Renal cortex interstitium (tissue), 15 donors: ENCODE measurements around the gene USP17L19. TPM values are rescaled to one million over a fixed set of nuclear protein-coding genes. Genes with fewer than 3 reads are reported as not detected.
"Not testable (repeated sequence)": the region's sequence is repeated elsewhere in the genome, so short reads cannot be mapped to it uniquely, and the experiment has no call there.

ENCODE experiments used
- DNase-seq, 11 donors: peaks; one replicate each; pipeline ENCODE4 v3.0.0-alpha.2; 2013; ENCODE audit warnings: low read depth in 9 of 11, low spot score in 4 of 11; ENCODE audit errors: extremely low read depth in 1 of 11
- long read RNA-seq, 16 experiments: transcript quantifications; one replicate each; lab custom pipeline, GENCODE V29; 2026
- polyA plus RNA-seq, 3 donors: library from polyadenylated mRNA; unstranded; fragments of 120-200 nt; gene quantifications; one replicate each; pipeline ENCODE4 v1.2.1, GENCODE V29; 2013; ENCODE audit not compliant: insufficient read length in 3 of 3

Gene USP17L19, protein sequence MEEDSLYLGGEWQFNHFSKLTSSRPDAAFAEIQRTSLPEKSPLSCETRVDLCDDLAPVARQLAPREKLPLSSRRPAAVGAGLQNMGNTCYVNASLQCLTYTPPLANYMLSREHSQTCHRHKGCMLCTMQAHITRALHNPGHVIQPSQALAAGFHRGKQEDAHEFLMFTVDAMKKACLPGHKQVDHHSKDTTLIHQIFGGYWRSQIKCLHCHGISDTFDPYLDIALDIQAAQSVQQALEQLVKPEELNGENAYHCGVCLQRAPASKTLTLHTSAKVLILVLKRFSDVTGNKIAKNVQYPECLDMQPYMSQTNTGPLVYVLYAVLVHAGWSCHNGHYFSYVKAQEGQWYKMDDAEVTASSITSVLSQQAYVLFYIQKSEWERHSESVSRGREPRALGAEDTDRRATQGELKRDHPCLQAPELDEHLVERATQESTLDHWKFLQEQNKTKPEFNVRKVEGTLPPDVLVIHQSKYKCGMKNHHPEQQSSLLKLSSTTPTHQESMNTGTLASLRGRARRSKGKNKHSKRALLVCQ
- polyA plus RNA-seq: not detected
- long read RNA-seq, donor 1: 0 reads
- long read RNA-seq, donor 2: 0 reads
- long read RNA-seq, donor 3: 0 reads
- long read RNA-seq, donor 4: 0 reads
- long read RNA-seq, donor 5: 0 reads
- long read RNA-seq, donor 6: 0 reads
- long read RNA-seq, donor 7: 0 reads
- long read RNA-seq, donor 8: 0 reads
- long read RNA-seq, donor 9: 0 reads
- long read RNA-seq, donor 10: 0 reads
- long read RNA-seq, donor 11: 0 reads
- long read RNA-seq, donor 12: 0 reads
- long read RNA-seq, donor 13: 0 reads
- long read RNA-seq, donor 14: 0 reads
- long read RNA-seq, donor 15: 0 reads
- long read RNA-seq, donor 16: 0 reads

DNA sequence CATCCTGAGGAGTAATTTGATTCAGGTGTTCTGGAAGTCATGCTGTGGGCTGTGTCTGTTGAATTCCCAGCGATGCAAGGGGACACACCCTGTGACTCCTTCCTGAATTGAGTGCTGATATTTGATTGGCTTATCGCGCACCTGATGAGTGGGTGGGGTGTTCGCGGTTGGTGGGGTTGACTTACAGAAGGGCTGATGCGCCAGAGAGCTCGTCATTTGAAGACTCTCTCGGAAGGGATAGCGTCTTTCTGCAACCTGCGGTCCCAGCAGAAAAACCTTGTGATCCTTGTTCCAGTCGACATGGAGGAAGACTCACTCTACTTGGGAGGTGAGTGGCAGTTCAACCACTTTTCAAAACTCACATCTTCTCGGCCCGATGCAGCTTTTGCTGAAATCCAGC is at the start of gene USP17L19:
Gene USP17L19 (plus strand): TSS at position 301 of the 400 bp plus-strand sequence. CDS start 0 bp downstream, at position 301.
- DNase-seq: not testable (repeated sequence)

DNA sequence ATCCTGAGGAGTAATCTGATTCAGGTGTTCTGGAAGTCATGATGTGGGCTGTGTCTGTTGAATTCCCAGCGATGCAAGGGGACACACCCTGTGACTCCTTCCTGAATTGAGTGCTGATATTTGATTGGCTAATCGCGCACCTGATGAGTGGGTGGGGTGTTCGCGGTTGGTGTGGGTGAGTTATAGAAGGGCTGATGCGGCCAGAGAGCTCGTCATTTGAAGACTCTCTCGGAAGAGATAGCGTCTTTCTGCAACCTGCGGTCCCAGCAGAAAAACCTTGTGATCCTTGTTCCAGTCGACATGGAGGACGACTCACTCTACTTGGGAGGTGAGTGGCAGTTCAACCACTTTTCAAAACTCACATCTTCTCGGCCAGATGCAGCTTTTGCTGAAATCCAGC is 42.8 kb upstream of the USP17L19 start, which contains the start of gene USP17L10:
Gene USP17L10 (plus strand): TSS at position 301 of the 400 bp plus-strand sequence. CDS start 0 bp downstream, at position 301.
- not testable (repeated sequence) for DNase-seq

DNA sequence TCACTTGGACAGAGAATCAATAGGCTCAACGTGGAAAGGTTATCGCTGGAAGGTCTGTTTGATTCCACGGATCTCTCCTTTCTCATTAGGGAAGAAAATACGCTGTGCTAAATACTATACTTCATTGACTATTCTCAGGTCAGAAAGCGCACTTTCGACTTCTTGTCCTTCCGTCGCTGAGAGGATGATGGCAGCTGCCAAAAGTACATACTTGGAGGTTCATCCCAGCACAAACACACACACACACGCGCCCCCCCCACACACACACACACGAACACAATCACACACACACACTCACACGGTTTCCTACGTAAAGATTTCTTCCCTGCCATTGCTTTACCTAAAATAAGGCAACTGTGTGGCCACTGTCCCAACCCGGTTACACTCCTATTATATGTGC is 38.5 kb upstream of the USP17L19 start:
- DNase-seq: not testable (repeated sequence)

DNA sequence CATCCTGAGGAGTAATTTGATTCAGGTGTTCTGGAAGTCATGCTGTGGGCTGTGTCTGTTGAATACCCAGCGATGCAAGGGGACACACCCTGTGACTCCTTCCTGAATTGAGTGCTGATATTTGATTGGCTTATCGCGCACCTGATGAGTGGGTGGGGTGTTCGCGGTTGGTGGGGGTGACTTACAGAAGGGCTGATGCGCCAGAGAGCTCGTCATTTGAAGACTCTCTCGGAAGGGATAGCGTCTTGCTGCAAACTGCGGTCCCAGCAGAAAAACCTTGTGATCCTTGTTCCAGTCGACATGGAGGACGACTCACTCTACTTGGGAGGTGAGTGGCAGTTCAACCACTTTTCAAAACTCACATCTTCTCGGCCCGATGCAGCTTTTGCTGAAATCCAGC is 38.1 kb upstream of the USP17L19 start, which contains the start of gene USP17L11:
Gene USP17L11 (plus strand): TSS at position 301 of the 400 bp plus-strand sequence. CDS start 0 bp downstream, at position 301.
- DNase-seq: not testable (repeated sequence)

DNA sequence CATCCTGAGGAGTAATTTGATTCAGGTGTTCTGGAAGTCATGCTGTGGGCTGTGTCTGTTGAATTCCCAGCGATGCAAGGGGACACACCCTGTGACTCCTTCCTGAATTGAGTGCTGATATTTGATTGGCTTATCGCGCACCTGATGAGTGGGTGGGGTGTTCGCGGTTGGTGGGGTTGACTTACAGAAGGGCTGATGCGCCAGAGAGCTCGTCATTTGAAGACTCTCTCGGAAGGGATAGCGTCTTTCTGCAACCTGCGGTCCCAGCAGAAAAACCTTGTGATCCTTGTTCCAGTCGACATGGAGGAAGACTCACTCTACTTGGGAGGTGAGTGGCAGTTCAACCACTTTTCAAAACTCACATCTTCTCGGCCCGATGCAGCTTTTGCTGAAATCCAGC is 33.3 kb upstream of the USP17L19 start, which contains the start of gene USP17L12:
Gene USP17L12 (plus strand): TSS at position 301 of the 400 bp plus-strand sequence. CDS start 0 bp downstream, at position 301.
- not testable (repeated sequence) for DNase-seq

DNA sequence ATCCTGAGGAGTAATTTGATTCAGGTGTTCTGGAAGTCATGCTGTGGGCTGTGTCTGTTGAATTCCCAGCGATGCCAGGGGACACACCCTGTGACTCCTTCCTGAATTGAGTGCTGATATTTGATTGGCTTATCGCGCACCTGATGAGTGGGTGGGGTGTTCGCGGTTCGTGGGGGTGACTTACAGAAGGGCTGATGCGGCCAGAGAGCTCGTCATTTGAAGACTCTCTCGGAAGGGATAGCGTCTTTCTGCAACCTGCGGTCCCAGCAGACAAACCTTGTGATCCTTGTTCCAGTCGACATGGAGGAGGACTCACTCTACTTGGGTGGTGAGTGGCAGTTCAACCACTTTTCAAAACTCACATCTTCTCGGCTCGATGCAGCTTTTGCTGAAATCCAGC is 28.6 kb upstream of the USP17L19 start, which contains the start of gene USP17L13:
Gene USP17L13 (plus strand): TSS at position 301 of the 400 bp plus-strand sequence. CDS start 0 bp downstream, at position 301.
- DNase-seq: not testable (repeated sequence)

DNA sequence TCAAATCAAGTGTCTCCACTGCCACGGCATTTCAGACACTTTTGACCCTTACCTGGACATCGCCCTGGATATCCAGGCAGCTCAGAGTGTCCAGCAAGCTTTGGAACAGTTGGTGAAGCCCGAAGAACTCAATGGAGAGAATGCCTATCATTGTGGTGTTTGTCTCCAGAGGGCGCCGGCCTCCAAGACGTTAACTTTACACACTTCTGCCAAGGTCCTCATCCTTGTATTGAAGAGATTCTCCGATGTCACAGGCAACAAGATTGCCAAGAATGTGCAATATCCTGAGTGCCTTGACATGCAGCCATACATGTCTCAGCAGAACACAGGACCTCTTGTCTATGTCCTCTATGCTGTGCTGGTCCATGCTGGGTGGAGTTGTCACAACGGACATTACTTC is 22.9 kb upstream of the USP17L19 start:
- not testable (repeated sequence) for DNase-seq

DNA sequence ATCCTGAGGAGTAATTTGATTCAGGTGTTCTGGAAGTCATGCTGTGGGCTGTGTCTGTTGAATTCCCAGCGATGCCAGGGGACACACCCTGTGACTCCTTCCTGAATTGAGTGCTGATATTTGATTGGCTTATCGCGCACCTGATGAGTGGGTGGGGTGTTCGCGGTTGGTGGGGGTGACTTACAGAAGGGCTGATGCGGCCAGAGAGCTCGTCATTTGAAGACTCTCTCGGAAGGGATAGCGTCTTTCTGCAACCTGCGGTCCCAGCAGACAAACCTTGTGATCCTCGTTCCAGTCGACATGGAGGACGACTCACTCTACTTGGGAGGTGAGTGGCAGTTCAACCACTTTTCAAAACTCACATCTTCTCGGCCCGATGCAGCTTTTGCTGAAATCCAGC is 19.1 kb upstream of the USP17L19 start, which contains the start of gene USP17L15:
Gene USP17L15 (plus strand): TSS at position 301 of the 400 bp plus-strand sequence. CDS start 0 bp downstream, at position 301.
- not testable (repeated sequence) for DNase-seq

DNA sequence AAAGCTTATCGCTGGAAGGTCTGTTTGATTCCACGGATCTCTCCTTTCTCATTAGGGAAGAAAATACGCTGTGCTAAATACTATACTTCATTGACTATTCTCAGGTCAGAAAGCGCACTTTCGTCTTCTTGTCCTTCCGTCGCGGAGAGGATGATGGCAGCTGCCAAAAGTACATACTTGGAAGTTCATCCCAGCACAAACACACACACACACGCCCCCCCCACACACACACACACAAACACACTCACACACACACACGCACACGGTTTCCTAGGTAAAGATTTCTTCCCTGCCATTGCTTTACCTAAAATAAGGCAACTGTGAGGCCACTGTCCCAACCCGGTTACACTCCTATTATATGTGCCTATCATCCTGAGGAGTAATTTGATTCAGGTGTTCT is 14.7 kb upstream of the USP17L19 start:
- DNase-seq: not testable (repeated sequence)

DNA sequence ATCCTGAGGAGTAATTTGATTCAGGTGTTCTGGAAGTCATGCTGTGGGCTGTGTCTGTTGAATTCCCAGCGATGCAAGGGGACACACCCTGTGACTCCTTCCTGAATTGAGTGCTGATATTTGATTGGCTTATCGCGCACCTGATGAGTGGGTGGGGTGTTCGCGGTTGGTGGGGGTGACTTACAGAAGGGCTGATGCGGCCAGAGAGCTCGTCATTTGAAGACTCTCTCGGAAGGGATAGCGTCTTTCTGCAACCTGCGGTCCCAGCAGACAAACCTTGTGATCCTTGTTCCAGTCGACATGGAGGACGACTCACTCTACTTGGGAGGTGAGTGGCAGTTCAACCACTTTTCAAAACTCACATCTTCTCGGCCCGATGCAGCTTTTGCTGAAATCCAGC is 9.6 kb upstream of the USP17L19 start, which contains the start of gene USP17L17:
Gene USP17L17 (plus strand): TSS at position 301 of the 400 bp plus-strand sequence. CDS start 0 bp downstream, at position 301.
- DNase-seq: not testable (repeated sequence)

DNA sequence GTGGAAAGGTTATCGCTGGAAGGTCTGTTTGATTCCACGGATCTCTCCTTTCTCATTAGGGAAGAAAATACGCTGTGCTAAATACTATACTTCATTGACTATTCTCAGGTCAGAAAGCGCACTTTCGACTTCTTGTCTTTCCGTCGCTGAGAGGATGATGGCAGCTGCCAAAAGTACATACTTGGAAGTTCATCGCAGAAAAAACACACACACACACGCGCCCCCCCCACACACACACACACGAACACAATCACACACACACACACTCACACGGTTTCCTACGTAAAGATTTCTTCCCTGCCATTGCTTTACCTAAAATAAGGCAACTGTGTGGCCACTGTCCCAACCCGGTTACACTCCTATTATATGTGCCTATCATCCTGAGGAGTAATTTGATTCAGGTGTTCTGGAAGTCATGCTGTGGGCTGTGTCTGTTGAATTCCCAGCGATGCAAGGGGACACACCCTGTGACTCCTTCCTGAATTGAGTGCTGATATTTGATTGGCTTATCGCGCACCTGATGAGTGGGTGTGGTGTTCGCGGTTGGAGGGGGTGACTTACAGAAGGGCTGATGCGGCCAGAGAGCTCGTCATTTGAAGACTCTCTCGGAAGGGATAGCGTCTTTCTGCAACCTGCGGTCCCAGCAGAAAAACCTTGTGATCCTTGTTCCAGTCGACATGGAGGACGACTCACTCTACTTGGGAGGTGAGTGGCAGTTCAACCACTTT is 5.1 kb upstream of the USP17L19 start, which contains the start of gene USP17L18:
Gene USP17L18 (plus strand): TSS at position 678 of the 728 bp plus-strand sequence. CDS start 0 bp downstream, at position 678.
- not testable (repeated sequence) for DNase-seq

DNA sequence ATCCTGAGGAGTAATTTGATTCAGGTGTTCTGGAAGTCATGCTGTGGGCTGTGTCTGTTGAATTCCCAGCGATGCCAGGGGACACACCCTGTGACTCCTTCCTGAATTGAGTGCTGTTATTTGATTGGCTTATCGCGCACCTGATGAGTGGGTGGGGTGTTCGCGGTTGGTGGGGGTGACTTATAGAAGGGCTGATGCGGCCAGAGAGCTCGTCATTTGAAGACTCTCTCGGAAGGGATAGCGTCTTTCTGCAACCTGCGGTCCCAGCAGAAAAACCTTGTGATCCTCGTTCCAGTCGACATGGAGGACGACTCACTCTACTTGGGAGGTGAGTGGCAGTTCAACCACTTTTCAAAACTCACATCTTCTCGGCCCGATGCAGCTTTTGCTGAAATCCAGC is 4.6 kb downstream of the USP17L19 start, which contains the start of gene USP17L20:
Gene USP17L20 (plus strand): TSS at position 301 of the 400 bp plus-strand sequence. CDS start 0 bp downstream, at position 301.
- DNase-seq: not testable (repeated sequence)

DNA sequence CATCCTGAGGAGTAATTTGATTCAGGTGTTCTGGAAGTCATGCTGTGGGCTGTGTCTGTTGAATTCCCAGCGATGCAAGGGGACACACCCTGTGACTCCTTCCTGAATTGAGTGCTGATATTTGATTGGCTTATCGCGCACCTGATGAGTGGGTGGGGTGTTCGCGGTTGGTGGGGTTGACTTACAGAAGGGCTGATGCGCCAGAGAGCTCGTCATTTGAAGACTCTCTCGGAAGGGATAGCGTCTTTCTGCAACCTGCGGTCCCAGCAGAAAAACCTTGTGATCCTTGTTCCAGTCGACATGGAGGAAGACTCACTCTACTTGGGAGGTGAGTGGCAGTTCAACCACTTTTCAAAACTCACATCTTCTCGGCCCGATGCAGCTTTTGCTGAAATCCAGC is 9.4 kb downstream of the USP17L19 start, which contains the start of gene USP17L21:
Gene USP17L21 (plus strand): TSS at position 301 of the 400 bp plus-strand sequence. CDS start 0 bp downstream, at position 301.
- DNase-seq: not testable (repeated sequence)

DNA sequence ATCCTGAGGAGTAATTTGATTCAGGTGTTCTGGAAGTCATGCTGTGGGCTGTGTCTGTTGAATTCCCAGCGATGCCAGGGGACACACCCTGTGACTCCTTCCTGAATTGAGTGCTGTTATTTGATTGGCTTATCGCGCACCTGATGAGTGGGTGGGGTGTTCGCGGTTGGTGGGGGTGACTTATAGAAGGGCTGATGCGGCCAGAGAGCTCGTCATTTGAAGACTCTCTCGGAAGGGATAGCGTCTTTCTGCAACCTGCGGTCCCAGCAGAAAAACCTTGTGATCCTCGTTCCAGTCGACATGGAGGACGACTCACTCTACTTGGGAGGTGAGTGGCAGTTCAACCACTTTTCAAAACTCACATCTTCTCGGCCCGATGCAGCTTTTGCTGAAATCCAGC is 14.1 kb downstream of the USP17L19 start, which contains the start of gene USP17L22:
Gene USP17L22 (plus strand): TSS at position 301 of the 400 bp plus-strand sequence. CDS start 0 bp downstream, at position 301.
- not testable (repeated sequence) for DNase-seq

DNA sequence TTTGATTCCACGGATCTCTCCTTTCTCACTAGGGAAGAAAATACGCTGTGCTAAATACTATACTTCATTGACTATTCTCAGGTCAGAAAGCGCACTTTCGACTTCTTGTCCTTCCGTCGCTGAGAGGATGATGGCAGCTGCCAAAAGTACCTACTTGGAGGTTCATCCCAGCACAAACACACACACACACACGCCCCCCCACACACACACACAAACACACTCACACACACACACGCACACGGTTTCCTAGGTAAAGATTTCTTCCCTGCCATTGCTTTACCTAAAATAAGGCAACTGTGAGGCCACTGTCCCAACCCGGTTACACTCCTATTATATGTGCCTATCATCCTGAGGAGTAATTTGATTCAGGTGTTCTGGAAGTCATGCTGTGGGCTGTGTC is 18.5 kb downstream of the USP17L19 start:
- DNase-seq: not testable (repeated sequence)
